A549 (cell line): ENCODE results near the gene ZSCAN25.

Experiments
- CTCF ChIP-seq: fragments of >200 bp; sonication (Bioruptor Twin); formaldehyde crosslinking; IDR thresholded peaks from 3 replicates; pipeline ENCODE4 v1.5.1; 2016
- GATA3 ChIP-seq: IDR thresholded peaks from 2 replicates; pipeline ENCODE4 v1.6.1; 2012; ENCODE audit warnings: borderline replicate concordance
- HDAC2 ChIP-seq: fragments of 200-600 bp; sonication (generic); IDR thresholded peaks from 2 replicates; pipeline ENCODE4 v1.6.1; 2016
- POLR2AphosphoS2 ChIP-seq: conservative IDR thresholded peaks from 2 replicates; pipeline ENCODE4 v1.6.1; 2012; ENCODE audit warnings: low read length, improper control_type of control experiment, inconsistent platforms
- RCOR1 ChIP-seq: fragments of 150-350 bp; IDR thresholded peaks from 2 replicates; pipeline ENCODE4 v1.6.1; 2014; ENCODE audit warnings: antibody characterized with exemption, low read length, low read depth
- REST ChIP-seq: fragments of 200-600 bp; sonication (generic); IDR thresholded peaks from 2 replicates; pipeline ENCODE4 v1.6.1; 2016; ENCODE audit warnings: antibody characterized with exemption, mild to moderate bottlenecking, moderate library complexity
- ZC3H11A ChIP-seq: fragments of 450-650 bp; IDR thresholded peaks from 2 replicates; pipeline ENCODE4 v1.6.1; 2014; ENCODE audit warnings: antibody characterized with exemption, mild to moderate bottlenecking

- TF ChIP-seq POLR2AphosphoS2 (no peak), HDAC2 (no peak), RCOR1 (no peak), CTCF (no peak), ZC3H11A (no peak), REST (no peak), GATA3 (no peak)
Measured at GRCh38 chr7:99629643-99630042, 12.9 kb downstream of the ZSCAN25 start.
